GM18870 (cell line): ENCODE measurements around the gene INAFM1.
"Not testable (repeated sequence)": the region's sequence is repeated elsewhere in the genome, so short reads cannot be mapped to it uniquely, and the experiment has no call there.

Experiments
- ATAC-seq: cut with Tn5 transposase; IDR thresholded peaks from one replicate; pipeline ENCODE4 v1.9.1; 2021; ENCODE audit warnings: moderate library complexity; ENCODE audit not compliant: unreplicated experiment

Gene INAFM1

DNA sequence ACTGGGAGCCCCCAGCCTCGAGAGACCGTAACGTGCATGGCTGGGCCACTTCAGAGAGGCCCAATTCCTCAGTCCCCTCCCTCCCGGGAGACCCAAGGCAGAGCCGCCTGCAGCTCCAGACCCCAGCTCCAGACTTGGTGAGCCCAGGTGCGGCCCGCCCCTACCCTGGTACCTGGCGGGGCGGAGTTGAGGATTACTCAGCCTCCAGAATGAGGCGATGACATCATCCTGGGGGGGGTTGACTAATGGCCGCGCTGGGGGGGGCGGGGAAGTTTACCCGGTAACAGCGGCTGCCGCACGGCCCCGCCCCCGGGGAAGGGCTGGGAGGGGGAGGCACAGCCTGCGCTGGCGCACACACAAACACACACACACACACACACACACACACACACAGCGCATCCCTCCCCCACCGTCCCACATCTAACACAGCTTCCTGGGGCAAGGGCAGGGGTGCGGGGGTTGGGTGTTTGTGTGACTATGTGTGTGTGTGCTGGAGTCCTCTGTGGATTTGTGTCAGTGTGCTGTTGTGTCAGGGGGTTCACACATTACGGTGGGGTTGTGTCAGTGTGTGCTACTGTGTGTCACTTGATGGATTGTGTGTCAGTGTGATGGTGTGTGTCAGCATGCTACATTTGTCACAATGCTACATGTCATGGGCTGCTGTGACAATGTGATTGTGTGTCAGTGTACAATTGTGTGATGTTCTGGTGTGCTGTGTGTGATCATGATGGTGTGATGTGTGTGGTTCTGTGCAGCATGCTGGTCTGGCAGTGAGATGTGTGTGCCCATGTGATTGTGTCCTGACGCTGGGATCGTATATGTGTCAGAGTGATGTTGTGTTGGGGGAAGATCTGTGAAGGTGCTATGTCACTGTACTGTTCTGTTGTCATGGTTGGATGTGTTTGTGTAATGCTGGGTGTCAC, 33.4 kb upstream of the INAFM1 start:
- ATAC-seq = no peak

DNA sequence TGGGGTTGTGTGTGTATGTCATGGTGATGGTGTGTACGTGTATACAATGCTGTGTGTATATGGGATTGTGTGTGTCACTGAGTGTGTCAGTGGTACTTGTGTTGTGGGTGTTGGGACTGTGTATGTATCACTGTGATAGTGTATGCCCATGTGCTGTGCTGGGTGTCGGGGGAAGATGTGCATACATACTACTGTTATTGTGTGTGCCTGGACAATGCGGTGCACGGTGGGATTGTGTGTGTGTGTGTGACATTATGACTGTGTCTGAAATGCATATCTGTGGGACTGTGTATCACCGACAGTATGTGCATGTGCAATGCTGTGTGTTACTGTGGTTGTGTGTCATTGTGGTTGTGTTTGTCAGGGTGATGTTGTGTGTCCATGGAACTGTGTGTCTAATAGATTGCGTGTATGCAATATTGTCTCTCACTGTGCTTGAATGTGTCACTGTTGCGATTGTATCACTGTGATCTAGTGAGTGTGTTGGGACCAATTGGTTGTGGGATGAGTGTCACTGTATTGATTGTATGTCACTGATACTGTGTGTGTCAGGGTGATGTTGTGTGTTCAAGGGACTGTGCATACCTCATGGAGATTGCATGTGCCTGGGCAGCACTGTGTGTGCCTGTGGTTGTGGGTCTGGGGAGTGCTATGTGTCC, 32.6 kb upstream of the INAFM1 start:
- no peak for ATAC-seq

DNA sequence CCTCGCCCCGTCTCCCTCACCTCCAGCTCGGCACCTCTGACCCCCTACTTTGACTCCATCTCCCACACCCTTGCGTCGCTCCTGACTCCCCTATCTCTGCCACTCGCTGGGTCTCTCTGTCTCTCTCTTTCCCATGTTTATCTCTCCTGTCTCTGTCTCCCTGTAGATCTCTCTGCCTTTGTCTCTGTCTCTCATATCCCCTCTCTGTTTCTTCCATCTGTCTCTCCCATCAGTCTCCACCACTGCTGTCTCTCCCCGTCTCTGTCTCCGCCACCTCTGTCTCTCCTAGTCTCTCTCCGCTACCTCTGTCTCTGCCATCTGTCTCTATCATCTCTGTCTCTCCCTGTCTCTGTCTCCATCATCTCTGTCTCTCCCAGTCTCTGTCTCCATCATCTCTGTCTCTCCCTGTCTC, 31.3 kb upstream of the INAFM1 start:
- no peak for ATAC-seq

DNA sequence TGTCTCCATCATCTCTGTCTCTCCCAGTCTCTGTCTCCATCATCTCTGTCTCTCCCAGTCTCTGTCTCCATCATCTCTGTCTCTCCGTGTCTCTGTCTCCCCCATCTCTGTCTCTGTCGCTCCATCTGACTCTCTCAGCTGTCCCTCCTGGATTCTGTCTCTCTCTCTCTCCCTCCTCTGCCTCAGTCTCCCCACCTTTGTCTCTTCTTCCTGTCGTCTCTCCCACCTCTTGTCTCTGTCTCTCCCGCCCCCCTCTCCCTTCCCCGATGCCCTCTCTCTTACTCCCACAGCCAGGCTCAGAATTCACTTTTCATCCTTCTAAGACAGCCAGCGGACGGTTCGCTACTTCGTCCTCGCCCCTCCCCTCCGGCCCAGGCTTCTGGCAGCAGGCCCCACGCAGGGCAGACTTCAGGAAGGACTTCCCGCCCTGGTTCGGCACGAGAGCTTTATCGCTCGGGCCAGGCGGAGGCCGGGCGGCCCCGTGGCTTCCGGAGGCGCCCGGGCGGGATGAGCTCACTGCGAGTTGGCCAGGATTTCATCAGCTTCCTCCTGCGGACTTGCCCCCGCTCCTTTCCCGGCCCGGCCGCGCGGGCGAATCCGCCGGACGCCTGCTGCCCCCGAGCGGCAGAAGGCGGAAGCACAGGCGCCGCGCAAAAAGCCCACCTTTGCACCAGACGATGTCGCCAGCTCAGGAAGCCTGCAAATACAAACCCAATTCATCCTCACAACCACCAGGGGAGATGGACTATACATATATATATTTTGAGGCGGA, 30.7 kb upstream of the INAFM1 start:
- peak; percentile 56 for ATAC-seq

DNA sequence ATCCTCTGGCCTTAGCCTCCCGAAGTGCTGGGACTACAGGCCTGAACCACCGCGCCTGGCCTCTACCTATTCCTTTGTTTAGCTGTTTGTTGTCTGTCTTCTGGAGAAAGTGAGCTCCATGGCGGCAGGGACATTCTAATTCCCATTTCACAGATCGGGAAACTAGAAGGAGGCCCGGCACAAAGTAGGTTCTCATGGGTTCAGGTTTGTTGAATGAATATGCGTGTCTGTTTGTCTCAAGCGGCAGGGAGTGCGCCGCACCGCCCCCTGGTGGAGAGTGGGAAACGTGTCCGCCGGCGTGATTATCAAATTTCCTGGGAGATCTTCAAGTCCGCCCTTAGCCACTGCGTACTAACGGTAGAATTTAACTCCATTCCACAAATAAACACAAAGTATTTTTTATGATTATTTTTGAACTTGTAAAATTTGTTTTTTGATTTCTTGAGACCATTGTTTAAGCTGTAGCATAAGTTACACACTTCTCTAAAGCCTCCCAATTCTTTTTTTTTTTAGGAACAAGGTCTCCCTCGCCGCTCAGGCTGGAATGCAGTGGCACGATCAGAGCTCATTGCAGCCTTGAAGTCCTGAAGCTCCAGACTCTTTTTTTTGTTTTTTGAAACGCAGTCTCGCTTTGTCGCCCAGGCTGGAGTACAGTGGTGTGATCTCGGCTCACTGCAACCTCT, 27.2 kb upstream of the INAFM1 start:
- ATAC-seq = no peak

DNA sequence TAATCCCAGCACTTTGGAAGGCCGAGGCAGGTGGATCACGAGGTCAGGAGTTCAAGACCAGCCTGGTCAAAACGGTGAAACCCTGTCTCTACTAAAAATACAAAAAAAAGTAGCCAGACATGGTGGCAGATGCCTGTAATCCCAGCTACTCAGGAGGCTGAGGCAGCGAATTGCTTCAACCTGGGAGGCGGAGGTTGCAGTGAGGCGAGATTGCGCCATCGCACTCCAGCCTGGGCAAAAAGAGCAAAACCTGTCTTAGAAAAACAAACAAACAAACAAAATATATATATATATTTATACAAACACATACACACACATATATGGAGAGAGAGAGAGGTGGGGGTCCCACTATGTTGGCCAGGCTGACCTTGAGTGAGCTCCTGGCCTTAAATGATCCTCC, 21.7 kb upstream of the INAFM1 start:
- ATAC-seq = not testable (repeated sequence)

DNA sequence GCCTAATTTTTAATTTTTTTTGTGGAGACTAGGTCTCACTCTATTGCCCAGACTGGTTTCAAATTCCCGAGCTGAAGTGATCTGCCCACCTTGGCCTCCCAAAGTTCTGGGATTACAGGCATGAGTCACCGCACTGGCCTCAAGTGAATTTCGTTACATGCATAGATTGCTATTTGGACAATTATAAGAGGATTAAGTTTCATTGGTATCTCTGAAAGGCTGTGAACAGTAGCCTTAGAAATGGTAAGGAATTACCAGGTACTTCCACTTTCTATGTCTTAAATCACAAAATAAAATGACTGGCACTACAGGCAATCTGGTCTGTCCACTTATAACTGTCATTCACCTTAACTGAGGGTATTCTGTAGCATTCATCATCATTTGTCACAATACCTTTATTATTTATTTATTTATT, 21.2 kb upstream of the INAFM1 start:
- no peak for ATAC-seq

DNA sequence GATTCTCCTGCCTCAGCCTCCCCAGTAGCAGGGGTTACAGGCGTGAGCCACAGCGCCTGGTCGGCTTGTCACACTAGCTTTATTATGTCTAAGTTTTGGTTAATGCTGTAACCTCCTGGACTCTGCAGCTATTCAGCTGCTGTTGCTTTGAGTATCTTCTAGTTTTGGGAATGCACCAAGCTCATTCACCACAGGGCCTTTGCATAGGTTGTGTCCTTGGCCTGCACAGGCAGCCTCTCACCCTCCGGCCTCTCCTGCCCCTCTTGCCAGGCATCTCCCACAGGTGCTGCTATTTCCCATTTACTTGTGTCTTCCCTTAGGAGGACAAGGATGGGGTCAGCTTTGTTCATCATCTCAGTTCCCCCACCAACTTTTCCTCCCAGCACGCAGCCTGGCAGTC, 20.7 kb upstream of the INAFM1 start:
- no peak for ATAC-seq

DNA sequence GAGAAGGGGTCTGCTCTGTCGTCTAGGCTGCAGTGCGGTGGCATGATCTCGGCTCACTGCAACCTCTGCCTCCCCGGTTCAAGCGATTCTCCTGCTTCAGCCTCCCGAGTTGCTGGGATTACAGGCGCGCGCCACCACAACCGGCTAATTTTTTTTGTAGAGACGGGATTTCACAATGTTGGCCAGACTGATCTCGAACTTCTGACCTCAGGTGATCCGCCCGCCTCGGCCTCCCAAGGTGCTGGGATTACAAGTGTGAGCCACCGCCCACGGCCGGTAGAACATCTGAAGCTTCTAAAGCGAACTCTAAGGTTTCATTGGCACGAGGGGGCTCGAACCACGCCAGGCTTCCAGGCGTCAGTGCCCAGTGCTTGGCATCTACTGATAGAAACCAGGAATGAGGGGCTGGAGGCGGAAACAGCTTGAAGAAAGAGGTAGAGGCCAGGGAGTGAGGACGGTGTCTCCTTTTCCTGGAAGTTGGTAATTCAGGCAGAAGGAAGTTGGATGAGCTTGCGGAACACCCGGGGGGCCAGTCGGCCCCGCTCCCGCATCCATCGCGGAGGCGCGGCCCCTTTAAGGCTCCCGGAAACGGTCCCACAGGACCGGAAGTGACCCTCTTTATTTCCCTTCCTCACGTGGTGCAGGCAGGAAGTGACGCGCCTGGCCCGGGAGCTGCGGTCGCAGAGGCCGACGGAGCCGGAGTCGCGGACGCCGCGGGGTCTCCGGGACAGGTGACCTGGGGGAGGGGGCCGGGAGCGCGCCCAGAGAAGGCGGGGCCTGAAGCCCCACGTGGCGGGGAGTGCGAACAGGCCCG, 18.6 kb upstream of the INAFM1 start, which contains the start of gene CCDC9:
Gene CCDC9, plus strand, starts transcription at position 647 of the 814 bp plus-strand sequence. CDS start 1,876 bp downstream, outside the sequence.
- peak; percentile 38 for ATAC-seq

DNA sequence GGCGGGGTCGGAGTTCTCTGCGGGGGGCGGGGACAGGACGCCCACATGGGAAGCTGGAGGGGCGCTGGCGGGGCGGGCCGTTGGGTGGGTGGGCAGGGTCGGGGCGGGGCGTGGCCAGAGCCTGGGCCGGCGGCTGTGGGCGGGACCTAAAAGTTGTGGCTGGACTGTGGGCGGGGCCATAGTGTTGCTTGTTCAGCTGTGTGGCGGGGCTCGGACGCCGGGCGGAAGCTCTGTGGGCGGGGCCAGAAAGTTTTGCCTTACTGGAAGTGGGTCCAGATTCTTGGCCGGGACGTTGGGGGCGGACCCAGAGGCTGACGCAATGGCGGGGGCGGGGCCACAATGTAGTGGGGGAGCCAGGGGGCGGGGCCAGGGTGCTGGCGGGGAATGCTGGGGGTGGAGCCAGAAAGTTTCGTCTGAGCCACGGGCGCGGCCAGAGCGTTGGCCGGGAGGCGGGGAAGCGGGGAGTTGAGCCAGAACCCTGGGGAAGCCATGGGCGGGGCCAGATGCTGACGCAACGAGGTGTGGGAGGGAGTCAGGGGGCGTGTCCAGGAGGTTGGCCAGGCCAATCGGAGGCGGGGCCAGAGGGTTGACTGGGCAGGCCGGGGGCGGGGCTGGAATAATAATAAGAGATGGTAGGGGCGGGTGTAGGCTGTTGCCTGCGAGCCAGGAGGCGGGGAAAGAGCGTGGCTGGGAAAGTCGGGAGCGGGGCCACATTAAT, 17.8 kb upstream of the INAFM1 start:
- ATAC-seq = peak; percentile 59

DNA sequence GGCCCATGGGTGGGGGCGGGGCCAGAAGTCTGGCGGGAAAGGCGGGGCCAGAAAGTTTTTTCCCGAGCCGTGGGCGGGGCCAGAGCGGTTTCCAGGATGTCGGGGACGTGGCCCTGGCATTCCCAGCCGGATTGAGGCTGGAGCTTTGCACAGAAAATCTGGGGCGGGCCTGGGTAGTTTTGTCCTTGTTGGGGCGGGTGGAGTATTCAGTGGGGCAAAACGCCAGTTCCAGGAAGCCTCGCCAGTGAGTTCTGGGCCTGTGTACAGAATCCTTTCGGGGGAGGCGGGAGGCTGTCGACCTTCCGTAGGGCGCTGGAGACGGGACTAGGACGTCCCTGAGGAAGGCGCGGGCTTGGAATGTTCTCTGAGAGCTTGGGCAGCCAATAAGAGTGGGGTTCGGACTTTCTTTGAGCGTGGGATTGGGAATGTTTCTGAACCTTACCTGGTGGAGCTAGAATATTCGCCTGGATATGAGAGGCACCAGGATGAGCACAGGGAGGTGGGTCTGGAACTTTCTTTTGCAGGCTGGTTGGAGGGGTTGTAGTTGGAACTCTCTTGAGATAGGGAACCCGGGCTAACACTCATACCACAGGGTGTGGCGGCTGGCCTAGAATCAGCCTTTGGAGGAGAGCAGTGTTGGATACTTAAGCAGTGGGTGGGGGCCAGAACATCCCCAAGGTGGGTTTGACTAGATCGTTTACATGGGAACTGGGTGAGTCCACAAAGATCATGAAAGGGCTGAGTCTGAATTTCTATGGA, 17.1 kb upstream of the INAFM1 start:
- ATAC-seq = no peak

DNA sequence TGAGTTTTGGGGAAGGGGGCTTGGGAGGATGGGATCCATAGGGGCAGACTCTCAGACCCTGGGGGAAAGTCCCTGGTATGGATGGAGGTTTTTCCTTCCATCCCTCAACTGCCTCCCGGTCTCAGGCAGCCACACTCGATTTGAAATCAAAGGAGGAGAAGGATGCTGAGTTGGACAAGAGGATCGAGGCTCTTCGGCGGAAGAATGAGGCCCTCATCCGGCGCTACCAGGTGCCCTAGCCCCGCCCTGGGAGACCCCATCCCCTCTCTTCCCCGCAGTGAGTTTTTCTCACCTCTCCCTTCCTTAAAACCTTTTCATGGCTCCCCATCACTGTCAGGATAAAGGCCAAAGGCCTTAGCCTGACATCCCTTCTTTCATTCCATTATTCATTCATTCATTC, 16.3 kb upstream of the INAFM1 start:
- no peak for ATAC-seq

DNA sequence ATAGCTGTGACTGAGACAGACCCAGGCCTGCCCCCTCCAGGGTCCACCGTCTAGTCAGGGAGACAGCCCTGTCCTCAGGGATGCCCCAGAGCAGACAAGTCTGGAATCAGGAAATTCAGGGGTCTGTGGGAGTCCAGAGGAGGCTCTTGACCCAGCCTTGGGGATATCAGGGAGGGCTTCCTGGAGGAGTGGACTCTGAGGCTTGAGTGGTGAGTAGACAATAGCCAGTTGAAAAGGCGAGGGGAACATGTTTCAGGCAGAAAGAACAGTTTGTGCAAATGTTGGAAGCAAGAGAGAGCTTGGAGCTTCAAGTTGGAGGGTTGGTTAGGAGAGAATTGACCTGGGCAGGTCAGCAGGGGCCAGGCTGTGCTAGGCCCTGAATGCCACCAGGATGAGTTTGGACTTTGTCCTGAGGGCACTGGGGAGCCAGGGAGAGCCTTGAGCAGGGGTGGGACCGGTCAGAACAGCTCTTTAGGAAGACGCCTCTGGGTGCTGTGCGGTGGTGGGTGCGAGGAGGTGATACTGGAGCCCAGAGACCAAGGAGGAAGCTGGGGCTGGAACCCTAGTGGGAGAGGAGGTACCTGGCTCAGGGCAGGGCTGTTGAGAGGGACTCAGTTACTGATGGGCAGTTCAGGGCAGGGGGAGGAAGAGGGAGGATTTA, 15.7 kb upstream of the INAFM1 start:
- ATAC-seq = no peak

DNA sequence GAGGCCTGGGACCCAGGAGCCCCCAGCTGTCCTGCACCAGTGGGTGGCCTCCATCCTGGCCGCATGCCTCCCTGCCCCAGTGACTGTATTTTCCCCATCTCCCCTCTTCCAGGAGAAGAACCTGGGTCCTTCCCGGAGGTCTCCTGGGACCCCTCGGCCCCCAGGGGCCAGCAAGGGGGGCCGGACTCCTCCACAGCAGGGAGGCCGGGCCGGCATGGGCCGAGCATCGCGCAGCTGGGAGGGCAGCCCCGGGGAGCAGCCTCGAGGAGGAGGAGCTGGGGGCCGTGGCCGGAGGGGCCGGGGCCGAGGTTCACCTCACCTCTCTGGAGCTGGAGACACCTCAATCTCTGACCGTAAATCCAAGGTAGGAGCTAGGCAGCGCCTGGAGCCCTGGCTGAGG, 14.2 kb upstream of the INAFM1 start:
- no peak for ATAC-seq

DNA sequence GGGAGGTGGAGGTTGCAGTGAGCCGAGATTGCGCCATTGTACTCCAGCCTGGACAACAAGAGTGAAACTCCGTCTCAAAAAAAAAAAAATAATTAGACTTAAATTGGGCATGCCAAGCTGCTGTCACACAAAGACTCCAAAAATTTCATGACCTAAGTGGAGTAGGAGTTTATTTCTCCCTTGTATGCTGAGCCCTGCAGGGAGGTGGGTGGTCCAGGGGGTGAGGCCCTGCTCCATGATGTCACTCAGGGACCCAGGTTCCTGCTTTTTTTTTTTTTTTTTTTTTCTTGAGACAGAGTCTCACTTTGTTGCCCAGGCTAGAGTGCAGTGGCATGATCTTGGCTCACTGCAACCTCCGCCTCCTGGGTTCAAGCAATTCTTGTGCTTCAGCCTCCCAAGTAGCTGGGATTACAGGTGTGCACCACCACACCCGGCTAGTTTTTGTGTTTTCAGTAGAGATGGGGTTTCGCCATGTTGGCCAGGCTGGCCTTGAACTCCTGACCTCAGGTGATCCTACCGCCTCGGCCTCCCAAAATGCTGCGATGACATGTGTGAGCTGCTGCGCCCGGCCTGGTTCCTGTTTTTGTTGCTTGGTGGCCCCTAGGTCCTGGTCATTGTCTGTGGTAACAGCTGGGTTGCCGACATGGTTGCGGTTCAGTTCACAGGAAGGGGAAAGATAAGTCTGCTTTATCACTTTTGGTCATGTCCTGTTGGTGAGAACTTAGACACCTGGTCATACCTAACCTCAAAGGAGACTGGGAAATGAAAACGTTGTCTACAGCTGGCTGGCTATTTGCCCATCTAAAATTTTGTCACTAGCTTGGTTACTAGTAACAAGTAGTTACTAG, 12.5 kb upstream of the INAFM1 start:
- ATAC-seq = not testable (repeated sequence)

DNA sequence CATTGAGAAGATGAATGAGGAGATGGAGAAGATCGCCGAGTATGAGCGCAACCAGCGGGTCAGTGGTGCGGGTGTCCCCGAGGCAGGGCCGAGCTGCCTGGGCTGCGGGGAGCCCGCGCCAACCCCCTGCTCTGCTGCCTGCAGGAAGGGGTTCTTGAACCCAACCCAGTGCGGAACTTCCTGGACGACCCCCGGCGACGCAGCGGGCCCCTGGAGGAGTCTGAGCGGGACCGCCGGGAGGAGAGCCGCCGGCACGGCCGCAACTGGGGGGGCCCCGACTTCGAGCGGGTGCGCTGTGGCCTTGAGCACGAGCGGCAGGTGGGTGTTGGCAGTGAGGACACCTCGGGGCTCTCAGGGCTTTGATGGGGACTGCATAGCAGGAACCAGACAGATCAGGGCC, 10.1 kb upstream of the INAFM1 start:
- no peak for ATAC-seq

DNA sequence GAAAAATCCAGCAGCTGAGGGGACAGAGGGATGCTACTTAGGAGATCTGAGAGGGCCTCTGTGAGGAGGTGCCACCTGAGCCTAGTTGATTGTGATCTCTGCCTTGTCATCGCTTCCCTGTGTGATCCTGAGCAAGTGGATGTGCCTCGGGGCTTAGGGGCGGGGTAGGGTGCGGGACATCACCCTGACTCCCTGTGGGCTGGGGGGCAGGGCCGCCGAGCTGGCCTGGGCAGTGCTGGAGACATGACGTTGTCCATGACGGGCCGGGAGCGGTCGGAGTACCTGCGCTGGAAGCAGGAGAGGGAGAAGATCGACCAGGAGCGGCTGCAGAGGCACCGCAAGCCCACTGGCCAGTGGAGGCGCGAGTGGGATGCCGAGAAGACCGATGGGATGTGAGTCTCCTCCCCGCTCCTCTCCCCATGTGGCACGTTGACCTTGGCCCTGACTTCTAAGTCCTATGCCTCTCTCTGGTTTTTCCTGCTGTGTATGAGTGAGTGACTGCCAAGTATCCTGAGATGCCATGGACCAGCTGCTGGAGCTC, 8.2 kb upstream of the INAFM1 start:
- ATAC-seq = no peak
